Activated CD8-positive, alpha-beta T cell treated with anti-CD3 and anti-CD28 coated beads for 36 hours (primary cell): Measurements from ENCODE around the gene ACSBG1. TPM values are rescaled to one million over a fixed set of nuclear protein-coding genes. Genes with fewer than 3 reads are reported as not detected.

Experiments used
- ATAC-seq: fragments of 200-7000 bp; cut with Tn5 transposase; one replicate; pipeline ENCODE4 v1.10.0; 2021; ENCODE audit warnings: mild to moderate bottlenecking, moderate library complexity
- CTCF ChIA-PET: fragments of 350-600 bp; sonication (Branson Sonifier 250); formaldehyde crosslinking; loops from one replicate; lab custom pipeline; 2021; ENCODE audit warnings: antibody characterized with exemption; lab: Charles Lee
- POLR2A ChIA-PET: fragments of 350-600 bp; sonication (Branson Sonifier 250); formaldehyde crosslinking; loops from one replicate; lab custom pipeline; 2021; ENCODE audit warnings: antibody characterized with exemption; lab: Charles Lee
- DNase-seq: peaks from one replicate; pipeline ENCODE4 v3.0.0-alpha.2; 2020
- H3K27ac Mint-ChIP-seq: one replicate; pipeline ENCODE4 v1.8.0; 2021; ENCODE audit warnings: mild to moderate bottlenecking, mixed read lengths
- H3K27me3 Mint-ChIP-seq: one replicate; pipeline ENCODE4 v1.8.0; 2021; ENCODE audit warnings: mixed read lengths
- H3K36me3 Mint-ChIP-seq: one replicate; pipeline ENCODE4 v1.8.0; 2021; ENCODE audit warnings: low read depth, mixed read lengths
- H3K4me1 Mint-ChIP-seq: one replicate; pipeline ENCODE4 v1.8.0; 2021; ENCODE audit warnings: low read depth, mixed read lengths
- H3K4me3 Mint-ChIP-seq: one replicate; pipeline ENCODE4 v1.8.0; 2021; ENCODE audit warnings: mild to moderate bottlenecking, moderate library complexity, mixed read lengths
- H3K9me3 Mint-ChIP-seq: one replicate; pipeline ENCODE4 v1.8.0; 2021; ENCODE audit warnings: mixed read lengths
- intact Hi-C: fragments of 100-400 bp; cut with micrococcal nuclease; formaldehyde crosslinking; loops from one replicate; pipeline ENCODE4 v1.10.0; 2022
- total RNA-seq, 2 experiments: library from RNA; stranded (reverse); gene quantifications; one replicate each; pipeline ENCODE4 v1.2.3, GENCODE V29; 2021
- TF ChIP-seq, protein P1 (sequence below): fragments of 200-600 bp; IDR thresholded peaks from one replicate; pipeline ENCODE4 v1.8.0; 2022; ENCODE audit warnings: antibody characterized with exemption, mild to moderate bottlenecking

Gene ACSBG1
- total RNA-seq, 2 experiments from 2014 or later = 0.18 TPM; not detected in 1

DNA sequence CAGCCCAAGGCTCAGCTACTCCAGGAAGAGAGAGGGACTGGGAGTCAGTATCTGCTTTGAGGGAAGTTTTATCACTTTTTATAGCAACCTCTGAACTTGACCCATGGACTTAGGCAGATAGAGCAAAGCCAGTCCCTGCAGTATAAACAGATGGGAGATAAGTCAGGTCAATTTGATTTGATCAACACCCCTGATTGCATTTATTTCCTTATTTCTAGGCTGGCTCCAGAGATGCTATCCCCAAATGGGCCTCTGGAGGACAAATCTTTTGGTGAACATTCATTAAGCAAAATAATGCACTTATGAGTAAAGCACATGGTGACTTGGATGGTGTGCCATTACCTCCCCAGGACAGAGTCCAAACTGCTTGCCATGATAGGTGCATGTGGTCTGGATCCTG lies 94.1 kb downstream of the ACSBG1 start:
- Mint-ChIP-seq H3K27me3 (no peaks in the 10 kb centered on the region), H3K9me3 (no peaks in the 10 kb centered on the region), H3K36me3 (no peaks in the 10 kb centered on the region), H3K4me3 (no peak overlapping the region), H3K27ac (no peak overlapping the region), H3K4me1 (no peaks in the 10 kb centered on the region)
- ATAC-seq (no peak), DNase-seq (no peak)
- POLR2A ChIA-PET = interaction anchor here (1.1 kb wide), 1 partner anchor 21 kb away, joined by 3 read pairs; no protein-coding TSS in a partner anchor
- TF ChIP-seq, protein P1, sequence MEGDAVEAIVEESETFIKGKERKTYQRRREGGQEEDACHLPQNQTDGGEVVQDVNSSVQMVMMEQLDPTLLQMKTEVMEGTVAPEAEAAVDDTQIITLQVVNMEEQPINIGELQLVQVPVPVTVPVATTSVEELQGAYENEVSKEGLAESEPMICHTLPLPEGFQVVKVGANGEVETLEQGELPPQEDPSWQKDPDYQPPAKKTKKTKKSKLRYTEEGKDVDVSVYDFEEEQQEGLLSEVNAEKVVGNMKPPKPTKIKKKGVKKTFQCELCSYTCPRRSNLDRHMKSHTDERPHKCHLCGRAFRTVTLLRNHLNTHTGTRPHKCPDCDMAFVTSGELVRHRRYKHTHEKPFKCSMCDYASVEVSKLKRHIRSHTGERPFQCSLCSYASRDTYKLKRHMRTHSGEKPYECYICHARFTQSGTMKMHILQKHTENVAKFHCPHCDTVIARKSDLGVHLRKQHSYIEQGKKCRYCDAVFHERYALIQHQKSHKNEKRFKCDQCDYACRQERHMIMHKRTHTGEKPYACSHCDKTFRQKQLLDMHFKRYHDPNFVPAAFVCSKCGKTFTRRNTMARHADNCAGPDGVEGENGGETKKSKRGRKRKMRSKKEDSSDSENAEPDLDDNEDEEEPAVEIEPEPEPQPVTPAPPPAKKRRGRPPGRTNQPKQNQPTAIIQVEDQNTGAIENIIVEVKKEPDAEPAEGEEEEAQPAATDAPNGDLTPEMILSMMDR = no peak
- CTCF ChIA-PET = interaction anchor here (1.7 to 3.2 kb wide), 3 partner anchors 32 to 181 kb away, joined by 6 to 15 read pairs (median 6); no protein-coding TSS in a partner anchor
- intact Hi-C loops = no loop called here

DNA sequence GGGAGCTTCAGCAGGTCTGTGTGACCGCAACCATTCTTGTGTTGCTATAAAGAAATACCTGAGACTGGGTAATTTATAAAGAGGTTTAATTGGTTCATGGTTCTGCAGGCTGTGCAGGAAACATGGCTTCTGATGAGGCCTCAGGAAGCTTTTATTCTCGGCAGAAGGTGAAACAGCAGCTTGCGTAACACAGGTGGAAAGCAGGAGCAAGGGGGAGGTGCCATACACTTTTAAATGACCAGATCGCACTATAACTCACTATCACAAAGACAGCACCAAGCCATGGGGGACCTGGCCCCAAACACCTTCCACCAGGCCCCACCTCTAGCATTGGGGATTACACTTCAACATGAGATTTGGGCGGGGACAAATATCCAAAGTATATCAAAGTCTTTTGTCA lies 94.8 kb downstream of the ACSBG1 start:
- Mint-ChIP-seq H3K27me3 (no peaks in the 10 kb centered on the region), H3K9me3 (no peaks in the 10 kb centered on the region), H3K36me3 (no peaks in the 10 kb centered on the region), H3K4me1 (no peaks in the 10 kb centered on the region), H3K4me3 (no peak overlapping the region), H3K27ac (no peak overlapping the region)
- no peak for DNase-seq
- CTCF ChIA-PET = interaction anchor here (0.9 to 3.2 kb wide), 8 partner anchors 9 to 181 kb away, joined by 3 to 15 read pairs (median 6); no protein-coding TSS in a partner anchor
- POLR2A ChIA-PET = interaction anchor here (0.9 to 1.7 kb wide), 4 partner anchors 8 to 56 kb away, joined by 3 to 7 read pairs (median 4); partner anchors contain the start of gene IDH3A
- TF ChIP-seq, protein P1 = no peak
- ATAC-seq = no peak
- intact Hi-C loops = no loop called here

DNA sequence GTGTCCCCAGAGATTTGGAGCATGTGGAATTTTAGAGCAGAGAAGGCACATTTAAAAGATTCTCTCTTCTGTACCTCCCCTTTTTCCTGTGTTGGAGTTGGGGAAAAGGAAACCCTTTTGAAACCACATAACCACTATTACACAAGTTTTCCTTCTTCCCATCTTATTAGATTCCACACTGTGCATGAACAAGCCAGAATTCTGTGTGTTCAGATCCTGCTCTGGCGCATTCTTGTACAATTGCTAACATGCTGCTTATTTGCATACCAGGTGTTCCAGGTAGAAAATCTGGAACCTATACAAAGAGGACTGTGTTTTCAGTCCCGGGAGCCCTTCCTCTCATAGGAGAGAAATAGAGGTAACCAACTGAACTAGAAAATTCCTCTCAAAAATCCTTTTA lies 100.6 kb downstream of the ACSBG1 start:
- intact Hi-C loops = no loop called here
- no peak for DNase-seq
- no peaks in the 10 kb centered on the region for H3K36me3 Mint-ChIP-seq
- no peak for ATAC-seq
- no peak overlapping the region for H3K27ac Mint-ChIP-seq
- peaks cover 18% of the 10 kb centered on the region for H3K4me1 Mint-ChIP-seq
- TF ChIP-seq, protein P1 = no peak
- H3K4me3 Mint-ChIP-seq = no peak overlapping the region
- peaks cover 1% of the 10 kb centered on the region for H3K27me3 Mint-ChIP-seq
- no peaks in the 10 kb centered on the region for H3K9me3 Mint-ChIP-seq
- ChIA-PET CTCF (interaction anchor here (2.7 kb wide), 1 partner anchor 62 kb away, joined by 14 read pairs; no protein-coding TSS in a partner anchor), POLR2A (interaction anchor here (1.1 kb wide), 1 partner anchor 14 kb away, joined by 3 read pairs; no protein-coding TSS in a partner anchor)

DNA sequence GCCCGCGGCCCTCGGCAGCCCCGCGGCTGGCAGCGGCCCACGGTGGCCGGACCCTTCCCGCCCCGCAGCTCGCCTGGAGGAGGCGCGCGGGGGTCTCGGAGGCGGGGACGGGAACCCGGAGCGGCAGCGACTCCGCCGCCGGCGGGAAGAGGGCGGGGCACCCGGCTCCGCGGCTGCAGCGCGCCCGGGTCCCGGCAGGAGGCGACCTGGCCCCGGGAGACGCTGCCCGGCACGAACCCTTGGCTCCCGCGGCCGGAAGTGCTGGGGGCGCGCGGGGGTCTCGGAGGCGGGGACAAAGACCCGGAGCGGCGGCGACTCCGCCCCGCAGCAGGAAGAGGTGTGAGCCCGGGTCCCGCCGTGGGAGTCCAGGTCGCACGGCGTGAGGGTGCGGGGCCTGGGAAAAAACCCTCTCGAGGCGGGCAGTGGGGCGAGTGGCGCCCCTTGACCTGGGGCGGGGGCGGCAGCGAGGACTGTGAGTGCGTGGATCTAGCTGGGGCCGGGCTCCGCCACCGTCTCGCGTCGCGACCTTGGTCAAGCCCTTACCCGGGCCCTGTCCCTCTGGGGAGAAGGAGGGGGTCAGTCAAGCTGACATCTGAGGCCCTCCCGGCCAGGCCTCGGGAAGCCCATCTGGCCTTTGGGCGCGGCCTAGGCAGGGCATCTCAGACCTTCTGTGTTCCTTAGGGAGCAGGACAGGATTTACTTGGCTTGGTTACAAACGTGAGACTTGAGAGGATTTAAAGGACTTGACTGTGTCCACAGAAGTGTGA lies 102.9 kb downstream of the ACSBG1 start, which contains the start of gene CIB2:
Gene CIB2, minus strand, starts transcription at position 151 of the 767 bp plus-strand sequence. CDS start 230 bp downstream, outside the sequence.
- CTCF ChIA-PET = interaction anchor here (0.7 to 3.6 kb wide), 28 partner anchors 9 to 172 kb away, joined by 3 to 63 read pairs (median 5); partner anchors contain the start of gene DNAJA4
- Mint-ChIP-seq H3K36me3 (no peaks in the 10 kb centered on the region), H3K27me3 (peaks cover 1% of the 10 kb centered on the region), H3K9me3 (no peaks in the 10 kb centered on the region), H3K4me1 (peaks cover 22% of the 10 kb centered on the region), H3K4me3 (peak within 1 kb of the TSS; percentile 79), H3K27ac (peak within 1 kb of the TSS; percentile 60)
- TF ChIP-seq, protein P1 = peak; percentile 89
- POLR2A ChIA-PET = interaction anchor here (0.6 to 1.6 kb wide), 7 partner anchors 15 to 344 kb away, joined by 3 to 8 read pairs (median 5); partner anchors contain the start of gene IDH3A
- ATAC-seq (peak; percentile 94), DNase-seq (peak; percentile 78)
- intact Hi-C loops = no loop called here
